Measurements from ENCODE around the gene ZSCAN5A. TPM values are rescaled to one million over a fixed set of nuclear protein-coding genes. Genes with fewer than 3 reads are reported as not detected.
"Not testable (repeated sequence)": the region's sequence is repeated elsewhere in the genome, so short reads cannot be mapped to it uniquely, and the experiment has no call there.

Gene ZSCAN5A
- total RNA-seq, 1 experiment from 2014 or later, result 9.4 TPM

DNA sequence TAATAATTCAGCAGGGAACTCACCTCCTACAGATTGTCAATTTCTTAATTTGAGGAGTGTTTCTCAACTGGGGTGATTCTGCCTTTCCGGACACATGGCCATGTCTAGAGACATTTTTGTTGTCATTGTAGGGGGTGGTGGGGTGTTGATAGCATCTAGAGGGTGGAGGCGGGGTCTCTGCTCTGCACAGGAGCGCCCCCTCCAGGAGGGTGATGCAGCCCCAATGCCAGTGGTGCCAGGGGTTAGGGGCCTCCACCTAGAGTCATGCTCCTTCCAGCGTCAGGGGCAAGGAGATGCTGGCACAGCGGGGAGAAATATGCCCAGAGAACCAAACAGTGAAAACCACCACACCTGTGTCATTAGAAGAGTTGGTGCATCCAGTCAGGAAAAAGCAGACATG is 107.1 kb downstream of the ZSCAN5A start:
- DNase-seq (ENCODE audit: low read depth), result not testable (repeated sequence)

DNA sequence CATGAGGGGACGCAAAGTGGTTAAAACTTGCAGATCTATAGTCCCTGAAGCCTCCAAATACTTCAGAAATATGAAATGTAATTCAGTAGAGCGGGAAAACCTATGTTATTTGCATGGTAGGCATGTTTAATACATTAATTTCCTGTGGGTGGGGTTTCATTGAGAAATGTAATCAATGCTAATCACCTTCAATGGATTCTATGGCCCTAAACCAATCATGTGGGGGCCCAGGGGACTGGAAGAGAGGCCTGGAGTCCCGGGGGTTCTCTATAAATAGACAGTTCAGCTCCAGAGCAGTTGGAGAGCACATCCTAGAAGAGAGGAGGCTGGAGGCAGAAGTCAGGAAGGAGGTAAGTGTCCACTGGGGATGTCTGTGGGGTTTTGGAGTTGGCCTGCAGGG is 112.7 kb downstream of the ZSCAN5A start, which contains the start of gene ZSCAN5C:
Gene ZSCAN5C (plus strand): TSS at position 301 of the 400 bp plus-strand sequence. CDS start 3,641 bp downstream, outside the sequence.
- DNase-seq (ENCODE audit: low read depth), result no peak

DNA sequence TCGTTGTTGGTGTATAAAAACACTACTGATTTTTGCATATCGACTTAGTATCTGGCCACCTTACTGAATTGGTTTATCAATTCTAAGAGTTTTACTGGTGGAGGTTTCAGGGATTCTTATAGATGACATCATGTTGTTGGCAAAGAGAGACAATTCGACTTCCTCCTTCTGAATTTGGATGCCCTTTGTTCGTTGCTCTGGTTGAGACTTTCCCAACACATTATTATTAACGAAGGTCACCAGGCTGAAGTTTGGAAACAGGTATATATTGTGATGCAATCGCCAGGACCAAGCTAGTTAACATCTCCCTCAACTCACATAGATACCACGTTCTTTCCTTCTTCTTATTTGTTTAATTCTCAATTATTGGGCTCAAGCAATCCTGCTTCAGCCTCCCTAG is 115.0 kb downstream of the ZSCAN5A start:
- DNase-seq (ENCODE audit: low read depth), result no peak

DNA sequence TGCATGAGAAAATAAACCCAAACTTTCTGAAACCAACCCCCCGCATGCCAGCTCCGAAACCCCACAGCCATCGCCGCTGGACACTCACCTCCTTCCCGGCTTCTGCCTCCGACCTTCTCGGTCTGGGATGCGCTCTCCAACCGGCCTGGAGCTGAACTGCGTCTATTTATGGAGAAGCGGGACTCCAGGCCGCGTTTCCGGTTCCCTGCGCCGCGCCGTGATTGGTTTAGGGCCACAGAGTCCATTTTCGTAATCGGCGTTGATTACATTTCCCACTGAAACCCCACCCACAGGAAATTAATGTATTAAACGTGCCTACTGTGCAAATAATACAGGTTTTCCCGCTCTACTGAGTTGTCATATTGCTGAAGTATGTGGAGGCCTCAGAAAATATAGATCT is 117.0 kb downstream of the ZSCAN5A start, which contains the start of gene ZSCAN5B:
Gene ZSCAN5B (minus strand): TSS at position 138 of the 400 bp plus-strand sequence. CDS start 4,731 bp downstream, outside the sequence.
- not testable (repeated sequence) for DNase-seq (ENCODE audit: low read depth)

DNA sequence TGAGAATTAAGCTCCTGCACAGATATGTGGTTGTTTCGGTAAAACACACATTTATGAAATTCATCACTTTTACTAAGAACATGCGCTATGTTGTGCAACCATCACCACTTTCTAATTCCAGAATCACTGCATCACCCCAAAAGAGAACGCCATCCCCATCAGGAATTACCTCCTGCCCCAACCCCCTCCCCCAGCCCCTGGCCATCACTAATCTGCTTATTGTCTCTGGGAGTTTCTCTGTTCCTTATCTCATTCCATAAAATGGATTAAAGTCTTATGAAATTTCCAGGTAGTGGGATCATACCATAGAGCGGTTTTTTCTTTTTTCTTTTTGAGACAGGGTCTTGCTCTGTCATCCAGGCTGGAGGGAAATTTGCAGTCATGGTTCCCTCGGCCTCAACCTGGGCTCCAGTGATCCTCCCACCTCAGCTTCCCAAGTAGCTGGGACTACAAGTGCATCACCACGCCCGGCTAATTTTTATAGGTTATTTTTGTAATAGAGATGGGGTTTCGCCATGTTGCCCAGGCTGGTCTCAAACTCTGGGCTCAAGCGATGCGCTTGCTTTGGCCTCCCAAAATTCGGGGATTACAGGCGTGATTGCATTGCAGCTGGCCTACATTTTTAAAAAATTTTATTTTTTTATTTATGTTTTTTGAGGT is 120.5 kb downstream of the ZSCAN5A start:
- no peak for DNase-seq (ENCODE audit: low read depth)

DNA sequence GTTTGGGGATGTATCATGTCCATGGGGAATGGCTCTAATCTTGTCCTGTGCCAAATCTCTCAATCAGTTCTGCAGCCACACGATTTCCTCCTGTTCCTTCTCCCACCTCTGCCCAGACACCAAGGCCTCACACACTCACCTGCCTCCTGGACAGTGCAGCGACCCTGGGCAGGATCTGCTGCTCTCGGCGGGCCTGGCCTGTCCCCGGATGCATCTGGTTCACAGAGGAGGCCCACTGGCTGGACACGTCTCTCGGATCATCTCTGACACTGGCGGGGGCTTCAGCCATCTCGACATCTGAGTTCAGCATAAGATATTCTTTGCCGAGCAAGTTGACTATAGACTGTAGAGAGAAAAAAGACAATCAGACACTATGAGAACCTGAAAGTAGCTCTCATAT is 122.9 kb downstream of the ZSCAN5A start:
- no peak for DNase-seq (ENCODE audit: low read depth)

DNA sequence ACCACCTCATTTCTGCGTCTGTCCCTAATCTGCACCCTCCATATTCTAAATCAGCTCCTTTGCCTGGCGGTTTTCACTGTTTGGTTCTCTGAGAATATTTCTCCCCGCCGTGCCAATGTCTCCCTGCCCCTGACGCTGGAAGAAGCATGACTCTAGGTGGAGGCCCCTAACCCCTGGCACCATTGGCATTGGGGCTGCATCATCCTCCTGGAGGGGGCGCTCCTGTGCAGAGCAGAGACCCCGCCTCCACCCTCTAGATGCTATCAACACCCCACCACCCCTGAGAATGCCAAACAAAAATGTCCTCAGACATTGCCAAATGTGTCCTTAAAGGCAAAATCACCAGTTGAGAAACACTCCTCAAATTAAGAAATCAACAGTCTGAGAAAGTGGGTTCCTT is 123.5 kb downstream of the ZSCAN5A start:
- DNase-seq (ENCODE audit: low read depth), result no peak

DNA sequence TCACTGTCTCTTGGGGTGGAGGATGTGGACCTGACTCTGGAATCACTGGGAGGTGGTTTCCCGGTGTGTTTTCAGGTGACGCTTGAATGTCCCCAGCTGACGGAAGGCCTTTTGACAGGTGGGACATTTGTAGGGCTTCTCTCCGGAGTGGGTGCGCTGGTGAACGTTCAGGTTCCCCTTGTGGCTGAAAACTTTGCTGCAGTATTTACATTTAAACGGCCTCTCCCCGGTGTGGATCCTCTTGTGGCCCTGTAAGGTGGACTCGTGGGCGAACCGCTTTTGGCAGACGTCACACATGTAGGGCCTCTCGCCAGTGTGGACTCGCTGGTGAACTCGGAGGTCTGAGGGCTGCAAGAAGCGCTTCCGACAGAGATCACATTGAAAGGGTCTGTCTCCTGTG is 124.9 kb downstream of the ZSCAN5A start:
- DNase-seq (ENCODE audit: low read depth), result no peak

DNA sequence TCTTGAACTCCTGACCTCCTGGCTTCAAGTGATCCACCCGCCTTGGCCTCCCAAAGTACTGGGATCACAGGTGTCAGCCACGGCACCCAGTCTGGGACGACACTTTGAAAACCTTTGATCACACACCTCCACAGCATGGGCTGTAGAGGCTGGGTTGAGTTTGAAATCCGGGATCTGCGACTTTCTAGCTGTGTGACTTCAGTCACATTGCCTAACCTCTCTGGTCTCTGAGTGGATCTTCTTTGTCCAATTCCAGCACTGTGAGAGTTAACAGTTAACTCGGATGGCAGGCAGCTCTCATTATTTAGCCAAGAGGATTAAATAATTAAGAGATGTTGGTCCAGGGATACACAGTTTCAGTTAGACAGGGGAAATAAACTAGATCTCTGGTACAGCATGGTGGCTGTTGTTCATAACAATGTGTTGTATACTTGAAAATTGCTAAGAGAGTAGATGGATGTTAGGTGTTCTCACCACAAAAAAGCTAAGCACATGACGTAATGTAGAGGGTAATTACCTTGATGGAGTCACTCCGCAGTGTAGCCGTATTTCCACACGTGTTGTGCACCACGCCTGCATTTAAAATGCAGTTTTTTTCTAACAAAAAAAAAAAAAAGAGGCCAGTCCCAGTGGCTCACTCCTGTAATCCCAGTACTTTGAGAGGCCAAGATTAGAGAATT is 136.9 kb downstream of the ZSCAN5A start:
- no peak for DNase-seq (ENCODE audit: low read depth)

DNA sequence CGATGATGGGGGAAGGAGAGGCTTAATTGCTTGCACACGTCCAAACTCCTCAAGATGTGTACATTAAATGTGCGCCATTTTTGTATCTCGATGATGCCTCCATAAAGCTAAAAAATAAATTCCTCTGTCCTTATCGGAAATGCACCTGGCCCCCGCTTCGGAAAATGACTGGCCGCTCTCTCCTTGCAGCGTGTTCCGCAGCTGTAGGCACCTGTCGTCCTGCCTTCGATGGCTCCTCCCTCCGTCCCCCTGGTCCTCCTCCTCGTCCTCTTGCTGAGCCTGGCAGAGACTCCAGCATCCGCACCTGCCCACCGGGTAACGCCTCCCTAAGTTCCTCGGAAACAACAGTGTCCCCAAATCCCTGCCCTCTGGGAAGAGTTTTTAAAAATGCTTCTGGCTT is 137.8 kb downstream of the ZSCAN5A start:
- DNase-seq (ENCODE audit: low read depth), result no peak

DNA sequence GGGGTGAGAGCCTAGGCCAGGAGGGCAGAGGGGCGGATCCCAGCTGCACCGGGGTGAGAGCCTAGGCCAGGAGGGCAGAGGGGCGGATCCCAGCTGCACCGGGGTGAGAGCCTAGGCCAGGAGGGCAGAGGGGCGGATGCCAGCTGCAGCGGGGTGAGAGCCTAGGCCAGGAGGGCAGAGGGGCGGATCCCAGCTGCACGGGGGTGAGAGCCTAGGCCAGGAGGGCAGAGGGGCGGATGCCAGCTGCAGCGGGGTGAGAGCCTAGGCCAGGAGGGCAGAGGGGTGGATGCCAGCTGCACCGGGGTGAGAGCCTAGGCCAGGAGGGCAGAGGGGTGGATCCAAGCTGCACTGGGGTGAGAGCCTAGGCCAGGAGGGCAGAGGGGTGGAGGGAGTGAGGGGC is 138.3 kb downstream of the ZSCAN5A start:
- DNase-seq (ENCODE audit: low read depth), result not testable (repeated sequence)

DNA sequence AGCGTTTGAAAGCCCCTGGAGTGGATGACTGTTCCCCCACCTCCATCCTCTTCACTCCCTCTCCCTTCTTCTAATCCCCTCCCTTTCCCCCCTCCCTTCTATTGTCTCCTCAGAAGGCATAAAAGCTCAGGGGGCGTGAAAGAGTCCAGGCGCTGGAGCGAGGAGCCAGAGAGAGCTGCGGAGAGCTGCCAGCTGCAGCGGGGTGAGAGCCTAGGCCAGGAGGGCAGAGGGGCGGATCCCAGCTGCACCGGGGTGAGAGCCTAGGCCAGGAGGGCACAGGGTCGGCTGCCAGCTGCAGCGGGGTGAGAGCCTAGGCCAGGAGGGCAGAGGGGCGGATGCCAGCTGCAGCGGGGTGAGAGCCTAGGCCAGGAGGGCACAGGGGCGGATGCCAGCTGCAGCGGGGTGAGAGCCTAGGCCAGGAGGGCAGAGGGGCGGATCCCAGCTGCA is 138.8 kb downstream of the ZSCAN5A start, which contains the start of gene GALP:
Gene GALP (plus strand): TSS at position 148 of the 447 bp plus-strand sequence. CDS start 1,101 bp downstream, outside the sequence.
- DNase-seq (ENCODE audit: low read depth), result not testable (repeated sequence)

DNA sequence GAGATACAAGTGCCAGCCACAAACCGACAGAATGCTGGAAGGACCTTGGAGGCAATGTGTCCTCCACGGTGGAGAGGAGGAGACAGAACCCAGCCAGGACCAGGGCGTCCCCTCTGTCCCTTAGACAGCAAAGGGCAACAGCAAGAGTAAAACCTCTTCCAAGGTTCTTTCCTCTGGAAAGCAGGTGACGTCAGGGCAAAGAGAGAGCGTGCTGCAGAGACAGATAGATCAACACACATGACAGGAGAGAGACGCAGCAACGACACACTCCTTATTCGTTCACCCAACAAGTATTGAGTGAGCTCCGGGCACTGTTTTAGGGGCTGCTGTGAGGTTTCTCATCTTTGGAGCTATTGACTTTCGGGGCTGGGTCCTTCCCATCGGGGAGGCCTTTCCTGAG is 140.1 kb downstream of the ZSCAN5A start:
- no peak for DNase-seq (ENCODE audit: low read depth)

DNA sequence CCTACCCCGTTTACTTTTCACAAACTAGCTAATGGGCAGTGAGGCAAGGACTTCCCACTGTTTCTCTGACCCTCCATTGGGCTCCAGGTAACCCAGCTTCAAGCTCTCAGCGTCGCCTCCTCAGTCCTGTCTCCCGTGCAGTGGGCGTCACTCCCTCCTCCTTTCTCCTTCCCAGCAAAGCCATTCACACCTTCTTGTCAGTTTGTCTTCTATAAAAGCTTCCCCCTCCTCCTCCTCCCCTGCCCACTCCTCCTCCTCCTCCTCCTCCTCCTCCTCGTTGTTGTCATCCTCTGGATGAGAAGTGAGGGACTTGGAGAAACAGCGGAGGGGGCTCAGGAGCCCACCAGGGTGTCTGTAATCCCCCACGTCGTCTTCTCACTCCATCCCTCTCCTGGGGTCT is 140.6 kb downstream of the ZSCAN5A start:
- DNase-seq (ENCODE audit: low read depth), result no peak

Other genes starting within 250 kb of the ZSCAN5A start
- gene ZNF787, start 193.5 kb downstream of the ZSCAN5A start, total RNA-seq (2014; rRNA removed; shearing (Covaris generic)), result 3.7 and 15.5 TPM in 2 replicates
- 7.8 and 21.2 TPM in 2 replicates for gene ZNF444, start 173.6 kb downstream of the ZSCAN5A start, total RNA-seq (2014; rRNA removed; shearing (Covaris generic))
- gene GALP, start 138.8 kb downstream of the ZSCAN5A start, total RNA-seq (2014; rRNA removed; shearing (Covaris generic)), result not detected in 2 replicates
- not detected in 2 replicates for gene ZSCAN5B, start 117.1 kb downstream of the ZSCAN5A start, total RNA-seq (2014; rRNA removed; shearing (Covaris generic))
- gene ZSCAN5C, start 112.6 kb downstream of the ZSCAN5A start, total RNA-seq (2014; rRNA removed; shearing (Covaris generic)), result not detected in 2 replicates
- not detected in 2 replicates for gene EDDM13, start 42.1 kb downstream of the ZSCAN5A start, total RNA-seq (2014; rRNA removed; shearing (Covaris generic))
- 1.4 and 1.8 TPM in 2 replicates for gene ZNF582, start 78.7 kb upstream of the ZSCAN5A start, total RNA-seq (2014; rRNA removed; shearing (Covaris generic))
- gene ZNF583, start 89.5 kb upstream of the ZSCAN5A start, total RNA-seq (2014; rRNA removed; shearing (Covaris generic)), result 6.1 and 7.9 TPM in 2 replicates
- 4.5 and 9.9 TPM in 2 replicates for gene ZNF667, start 162.5 kb upstream of the ZSCAN5A start, total RNA-seq (2014; rRNA removed; shearing (Covaris generic))
- gene ZNF471, start 193.0 kb upstream of the ZSCAN5A start, total RNA-seq (2014; rRNA removed; shearing (Covaris generic)), result 1.5 and 1.6 TPM in 2 replicates
- 4.2 and 5.6 TPM in 2 replicates for gene ZFP28, start 224.1 kb upstream of the ZSCAN5A start, total RNA-seq (2014; rRNA removed; shearing (Covaris generic))

Measured in M059J (cell line).